Large intestine (tissue), 3 donors: Measurements from ENCODE around the gene KDM3A. TPM values are rescaled to one million over a fixed set of nuclear protein-coding genes. Genes with fewer than 3 reads are reported as not detected.

Experiments
- DNase-seq, 2 donors: peaks; one replicate each; pipeline versions ENCODE4 v3.0.0 to v3.0.0-alpha.2; 2013
- H3K27ac ChIP-seq: one replicate; pipeline ENCODE4 v1.5.1; 2013; ENCODE audit warnings: low read length
- H3K27me3 ChIP-seq: 2 replicates; pipeline ENCODE4 v1.6.1; 2013; ENCODE audit warnings: low read length; ENCODE audit not compliant: control insufficient read depth, insufficient read depth
- H3K36me3 ChIP-seq: 2 replicates; pipeline ENCODE4 v1.6.1; 2013; ENCODE audit warnings: low read length; ENCODE audit not compliant: control insufficient read depth, insufficient read depth
- H3K4me1 ChIP-seq: one replicate; pipeline ENCODE4 v1.6.1; 2013; ENCODE audit warnings: low read length; ENCODE audit not compliant: control insufficient read depth, insufficient read depth
- H3K4me3 ChIP-seq: one replicate; pipeline ENCODE4 v1.5.1; 2013; ENCODE audit warnings: low read length
- H3K9me3 ChIP-seq: one replicate; pipeline ENCODE4 v1.6.1; 2013; ENCODE audit warnings: mild to moderate bottlenecking, low read depth, low read length, moderate library complexity; ENCODE audit not compliant: control insufficient read depth
- WGBS: methylation state at CpG from one replicate; pipeline ENCODE4 v1.1.5; 2013; ENCODE audit warnings: low lambda C conversion rate; ENCODE audit not compliant: insufficient coverage; 5-methylcytosine and 5-hydroxymethylcytosine counted together
- polyA plus RNA-seq: library from polyadenylated mRNA; unstranded; fragments of 120-200 nt; gene quantifications from one replicate; pipeline ENCODE4 v1.2.1, GENCODE V29; 2013

The KDM3A gene
- polyA plus RNA-seq, 1 donor = 46.3 TPM

DNA sequence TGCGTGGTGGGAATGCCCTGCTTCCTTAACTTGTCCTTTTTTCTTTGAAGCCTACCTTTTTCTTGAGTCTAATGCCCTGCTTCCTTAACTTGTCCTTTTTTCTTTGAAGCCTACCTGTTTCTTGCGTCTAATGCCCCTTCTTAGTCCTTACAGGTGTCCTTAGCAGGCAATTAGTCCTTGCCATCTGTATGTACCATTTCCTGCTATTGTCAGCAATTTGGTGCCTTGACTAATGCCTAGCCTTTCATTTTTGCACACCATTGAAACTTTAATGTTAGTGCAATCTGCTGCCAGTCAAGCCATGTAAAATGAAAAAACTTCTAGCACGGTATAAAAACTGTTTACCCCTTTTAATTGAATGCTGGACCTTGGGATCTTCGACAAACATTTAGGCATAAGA lies 4.3 kb downstream of the KDM3A start:
- DNase-seq = no peak
- Histone ChIP-seq H3K27me3 (no peaks in the 10 kb centered on the region), H3K9me3 (no peaks in the 10 kb centered on the region), H3K36me3 (peaks cover 24% of the 10 kb centered on the region), H3K27ac (no peak overlapping the region), H3K4me3 (no peak overlapping the region), H3K4me1 (peaks cover 7% of the 10 kb centered on the region)
- 100% methylated on average over 1 of the region's 4 CpGs for WGBS

DNA sequence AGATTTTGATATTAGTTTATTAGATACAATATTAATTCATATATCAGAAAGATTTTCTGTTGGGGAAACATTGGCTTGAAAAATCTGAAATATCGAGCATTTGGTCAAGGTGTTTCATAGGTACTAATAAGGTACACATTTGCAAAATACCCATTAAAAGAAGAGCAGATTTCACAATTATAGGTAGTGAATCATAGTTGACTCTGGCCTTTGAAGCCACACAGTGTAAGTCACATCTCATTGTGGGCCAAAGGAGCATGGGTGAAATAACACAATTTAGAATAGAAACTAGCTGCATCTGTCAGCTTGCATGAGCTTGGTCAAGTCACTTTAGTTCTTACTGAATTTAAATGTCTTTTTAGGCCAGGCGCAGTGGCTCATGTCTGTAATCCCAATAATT lies 4.9 kb downstream of the KDM3A start:
- no peak overlapping the region for H3K4me3 ChIP-seq
- WGBS = 100% methylated on average over 1 of the region's 2 CpGs
- no peak overlapping the region for H3K27ac ChIP-seq
- peaks cover 30% of the 10 kb centered on the region for H3K36me3 ChIP-seq
- no peaks in the 10 kb centered on the region for H3K27me3 ChIP-seq
- H3K4me1 ChIP-seq = peaks cover 7% of the 10 kb centered on the region
- H3K9me3 ChIP-seq = no peaks in the 10 kb centered on the region
- DNase-seq = no peak

DNA sequence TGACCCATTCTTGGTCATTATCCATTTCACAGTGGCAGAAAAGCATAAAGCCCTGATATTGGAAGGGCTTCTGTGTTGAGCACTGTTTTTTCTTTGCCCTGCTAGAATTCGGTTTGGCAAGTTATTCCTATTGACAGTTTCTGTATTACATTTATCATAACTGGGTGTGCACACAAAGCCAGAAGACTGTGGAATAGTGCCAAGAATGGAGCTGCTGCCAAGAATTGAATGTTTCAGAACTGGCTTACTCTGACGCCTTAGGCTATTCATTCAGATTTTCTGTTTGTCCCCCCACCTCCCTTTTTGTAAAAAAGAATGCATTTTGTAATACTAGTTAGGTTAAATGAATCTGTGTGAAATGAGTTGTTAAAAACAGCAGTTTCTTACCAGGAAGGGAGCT lies 12.7 kb downstream of the KDM3A start:
- Histone ChIP-seq H3K9me3 (no peaks in the 10 kb centered on the region), H3K27me3 (no peaks in the 10 kb centered on the region), H3K27ac (no peak overlapping the region), H3K4me3 (no peak overlapping the region), H3K36me3 (peaks cover 63% of the 10 kb centered on the region), H3K4me1 (no peaks in the 10 kb centered on the region)
- WGBS = 83% methylated on average over 1 of the region's 2 CpGs
- no peak for DNase-seq

DNA sequence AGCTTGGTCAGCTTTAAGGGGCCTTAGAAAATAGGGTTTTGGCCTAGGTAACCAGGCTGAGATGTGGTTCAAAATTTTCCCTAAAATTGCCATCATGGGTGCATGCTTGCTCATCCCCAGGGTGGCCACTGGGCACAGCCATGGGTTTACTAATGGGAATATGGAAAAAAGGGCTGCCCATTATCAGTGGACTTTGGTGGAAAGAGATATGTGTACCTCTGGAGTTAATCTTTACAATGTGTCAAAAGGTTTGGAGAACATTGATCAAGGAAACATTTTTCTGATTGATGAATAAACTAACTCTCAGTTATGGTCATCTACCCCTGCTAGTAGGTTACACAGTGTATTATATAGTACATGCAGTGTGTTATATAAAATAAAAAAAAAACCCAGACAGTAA lies 13.1 kb downstream of the KDM3A start:
- peaks cover 67% of the 10 kb centered on the region for H3K36me3 ChIP-seq
- no peak overlapping the region for H3K4me3 ChIP-seq
- H3K9me3 ChIP-seq = no peaks in the 10 kb centered on the region
- no peaks in the 10 kb centered on the region for H3K4me1 ChIP-seq
- no peaks in the 10 kb centered on the region for H3K27me3 ChIP-seq
- no peak overlapping the region for H3K27ac ChIP-seq
- no peak for DNase-seq

DNA sequence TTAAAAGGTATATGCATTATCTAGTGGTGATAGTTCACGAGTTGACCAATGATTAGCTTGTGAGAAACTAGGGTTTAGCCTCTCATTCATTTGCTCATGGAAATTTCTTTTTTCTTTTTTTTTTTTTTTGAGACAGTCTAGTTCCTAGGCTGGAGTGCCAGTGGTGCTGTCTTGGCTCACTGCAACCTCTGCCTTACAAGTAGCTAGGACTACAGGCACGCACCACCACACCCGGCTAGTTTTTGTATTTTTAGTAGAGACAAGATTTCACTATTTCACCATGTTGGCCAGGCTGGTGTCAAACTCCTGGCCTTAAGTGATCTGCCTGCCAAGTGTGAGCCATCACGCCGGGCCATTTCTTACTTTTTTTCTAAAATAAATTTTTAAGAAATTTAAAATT lies 14.0 kb downstream of the KDM3A start:
- no peak overlapping the region for H3K4me3 ChIP-seq
- no peak overlapping the region for H3K27ac ChIP-seq
- H3K9me3 ChIP-seq = no peaks in the 10 kb centered on the region
- DNase-seq = no peak
- H3K27me3 ChIP-seq = no peaks in the 10 kb centered on the region
- H3K4me1 ChIP-seq = no peaks in the 10 kb centered on the region
- peaks cover 71% of the 10 kb centered on the region for H3K36me3 ChIP-seq
- 100% methylated on average over 2 of the region's 5 CpGs for WGBS

DNA sequence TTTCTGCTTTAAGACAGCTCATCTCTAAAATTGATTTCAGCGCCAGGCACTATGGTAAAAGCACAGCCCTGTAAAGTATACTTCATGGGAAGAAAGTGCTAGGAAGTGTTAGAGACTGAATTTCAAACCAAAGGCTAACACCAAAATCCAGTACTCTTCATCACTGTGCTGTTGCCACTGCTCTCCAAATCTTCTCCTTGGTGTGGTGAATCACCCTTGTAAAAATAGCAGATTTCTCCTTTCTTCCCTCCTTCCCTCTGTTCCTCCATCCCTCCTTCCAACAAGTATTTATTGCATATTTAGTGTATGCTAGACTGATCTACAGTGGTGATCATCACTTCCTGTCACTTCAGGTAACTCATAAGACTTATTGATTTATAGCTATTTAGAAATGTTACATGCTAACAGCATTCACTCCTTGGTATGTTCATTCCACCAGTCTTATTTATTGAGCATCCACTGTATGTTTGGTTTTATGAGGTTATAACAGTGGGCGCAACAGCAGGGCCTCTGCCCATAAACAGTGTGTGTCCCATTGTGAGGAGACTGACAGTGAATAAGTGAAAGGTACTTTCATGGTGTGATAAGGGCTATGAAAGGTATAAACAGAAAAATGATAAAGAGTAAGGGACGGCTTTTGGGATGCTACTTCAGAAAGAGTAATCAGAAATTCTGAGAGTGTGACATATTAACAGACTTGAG lies 20.0 kb downstream of the KDM3A start:
- no peak for DNase-seq
- Histone ChIP-seq H3K9me3 (no peaks in the 10 kb centered on the region), H3K27me3 (no peaks in the 10 kb centered on the region), H3K36me3 (peaks cover 74% of the 10 kb centered on the region), H3K4me3 (no peak overlapping the region), H3K27ac (no peak overlapping the region), H3K4me1 (no peaks in the 10 kb centered on the region)
- WGBS = 100% methylated on average over 1 of the region's 3 CpGs

DNA sequence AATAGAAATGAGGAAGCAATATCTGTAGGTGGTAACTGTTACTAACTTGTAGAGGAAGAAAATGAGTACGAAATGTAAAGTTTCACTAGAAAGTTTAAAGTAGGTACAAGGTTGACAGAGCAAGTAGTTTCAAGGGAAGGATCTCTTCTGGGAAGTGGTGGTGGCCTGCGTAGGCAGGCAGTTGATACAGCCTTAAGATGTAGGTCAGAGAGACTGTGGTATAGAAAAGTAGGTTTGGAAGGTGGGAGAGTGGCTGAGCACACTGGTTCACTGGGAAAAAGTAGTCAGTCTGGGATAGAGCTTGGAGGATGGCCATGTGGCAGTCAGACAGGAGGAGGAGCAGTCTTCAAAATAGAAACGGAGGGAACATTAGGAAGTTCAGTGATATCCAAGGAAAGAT lies 23.5 kb downstream of the KDM3A start:
- H3K27me3 ChIP-seq = no peaks in the 10 kb centered on the region
- WGBS = 88% methylated on average over 2 of the region's 3 CpGs
- no peaks in the 10 kb centered on the region for H3K4me1 ChIP-seq
- H3K9me3 ChIP-seq = no peaks in the 10 kb centered on the region
- no peak overlapping the region for H3K27ac ChIP-seq
- H3K4me3 ChIP-seq = no peak overlapping the region
- no peak for DNase-seq
- peaks cover 61% of the 10 kb centered on the region for H3K36me3 ChIP-seq

DNA sequence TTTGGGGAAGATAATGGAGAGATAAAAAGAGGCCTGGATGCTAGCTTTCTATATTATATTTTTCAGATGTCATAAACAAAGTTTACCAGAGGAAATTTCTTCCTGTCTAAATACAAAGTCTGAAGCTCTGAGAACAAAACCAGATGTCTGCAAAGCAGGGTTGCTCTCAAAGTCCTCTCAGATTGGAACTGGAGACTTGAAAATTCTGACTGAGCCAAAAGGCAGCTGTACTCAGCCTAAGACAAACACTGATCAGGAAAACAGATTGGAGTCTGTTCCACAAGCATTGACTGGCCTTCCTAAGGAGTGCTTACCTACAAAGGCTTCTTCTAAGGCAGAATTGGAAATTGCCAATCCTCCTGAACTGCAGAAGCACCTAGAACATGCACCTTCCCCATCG lies 25.1 kb downstream of the KDM3A start:
- Histone ChIP-seq H3K36me3 (peaks cover 54% of the 10 kb centered on the region), H3K27ac (no peak overlapping the region)
- WGBS = no CpG with 5 or more reads among the region's 1 CpG

DNA sequence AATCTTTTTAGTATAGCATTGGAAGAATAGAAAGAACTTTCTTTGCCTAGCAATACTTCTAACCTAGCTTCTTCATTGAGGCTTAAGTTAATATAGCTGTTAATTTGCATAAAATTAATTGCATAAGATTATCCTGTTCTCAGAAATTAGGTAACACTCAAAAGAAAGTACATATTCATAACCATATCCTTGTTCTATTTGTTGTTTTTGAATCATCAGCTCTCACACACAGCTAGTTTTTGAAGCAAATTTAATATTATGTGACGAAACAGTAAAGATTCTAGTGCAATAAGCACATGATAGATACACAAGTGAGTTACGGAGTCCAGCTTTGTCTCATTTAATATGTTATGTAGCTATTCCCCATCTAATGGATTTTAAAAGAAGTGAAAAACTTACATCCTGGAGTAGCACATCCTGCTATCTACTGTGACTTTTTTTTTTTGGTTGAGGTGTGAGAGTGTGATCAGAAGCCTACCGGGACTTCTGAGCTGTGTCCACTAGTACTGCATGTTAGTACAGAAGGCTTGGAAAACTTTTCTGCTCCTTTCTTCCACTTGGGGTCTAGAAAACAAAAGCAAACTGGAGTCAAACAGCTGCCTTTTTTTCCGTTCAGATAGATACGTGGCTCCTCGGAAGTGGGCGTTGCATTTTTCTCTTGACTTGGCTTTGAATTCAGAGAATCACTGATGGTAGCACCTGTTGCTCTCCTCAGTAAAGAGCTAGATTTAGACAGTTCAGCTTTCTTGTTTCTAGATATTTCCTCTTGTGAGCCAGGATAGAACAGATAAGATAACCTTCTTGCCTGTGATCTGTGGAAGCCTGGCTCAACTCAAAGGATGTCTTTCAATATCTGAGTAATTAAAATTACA lies 27.2 kb downstream of the KDM3A start:
- H3K36me3 ChIP-seq = peaks cover 65% of the 10 kb centered on the region
- H3K4me1 ChIP-seq = no peaks in the 10 kb centered on the region
- DNase-seq = no peak
- H3K27me3 ChIP-seq = no peaks in the 10 kb centered on the region
- H3K9me3 ChIP-seq = no peaks in the 10 kb centered on the region
- no peak overlapping the region for H3K27ac ChIP-seq
- H3K4me3 ChIP-seq = no peak overlapping the region
- 96% methylated on average over 3 of the region's 7 CpGs for WGBS

More for the DNA sequence above, 25.1 kb downstream of the KDM3A start:
- Histone ChIP-seq H3K4me1 (no peaks in the 10 kb centered on the region), H3K9me3 (no peaks in the 10 kb centered on the region), H3K4me3 (no peak overlapping the region), H3K27me3 (no peaks in the 10 kb centered on the region)
- DNase-seq = no peak

DNA sequence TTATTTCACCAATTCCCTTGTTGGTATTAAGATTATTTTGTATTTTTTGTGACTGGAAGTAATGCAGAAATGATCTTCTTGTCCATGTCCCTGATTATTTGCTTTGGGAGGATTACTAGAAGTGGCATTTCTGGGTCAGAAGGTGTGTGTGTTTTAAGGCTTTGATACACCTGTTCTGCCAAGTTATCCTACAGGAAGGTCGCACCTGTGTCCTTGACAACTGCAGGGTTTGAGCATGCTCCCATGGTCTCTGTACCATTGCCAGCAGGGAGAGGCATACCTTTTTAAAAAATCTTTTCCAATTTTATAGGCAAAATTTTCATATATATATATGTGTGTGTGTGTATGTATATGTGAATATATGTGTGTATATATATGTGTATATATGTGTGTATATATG lies 29.7 kb downstream of the KDM3A start:
- Histone ChIP-seq H3K4me3 (no peak overlapping the region), H3K4me1 (no peaks in the 10 kb centered on the region), H3K9me3 (no peaks in the 10 kb centered on the region), H3K27ac (no peak overlapping the region), H3K27me3 (no peaks in the 10 kb centered on the region), H3K36me3 (peaks cover 65% of the 10 kb centered on the region)
- WGBS = no CpG with 5 or more reads among the region's 1 CpG
- no peak for DNase-seq
